ENCODE measurements around the gene ODR4. TPM values are rescaled to one million over a fixed set of nuclear protein-coding genes. Genes with fewer than 3 reads are reported as not detected.

ODR4 gene
- total and polyA plus RNA-seq, 2 donors (not counting 3 experiments of a cell fraction or from before 2014, with no cell fraction given): 6.0 to 18.6 TPM

- H3K27ac ChIP-seq (ENCODE audit: insufficient read depth, low read depth, low read length): peak overlapping the region; percentile 5
- no peak for DNase-seq (ENCODE audit: low read depth, low spot score)
- no peak overlapping the region for H3K4me3 ChIP-seq (replicated peaks in 1 of 3; ENCODE audit: insufficient read depth in 1 of 3, low read depth in 1 of 3, low read length in 3 of 3)
- peak overlapping the region; percentile 3 for H3K9ac ChIP-seq (replicated peaks; ENCODE audit: extremely low read depth, insufficient read depth, low read length)
- H4K20me1 ChIP-seq (replicated peaks; ENCODE audit: control insufficient read depth, extremely low read depth, insufficient read depth, low read length): no peaks in the 10 kb centered on the region
- ChIA-PET CTCF (interaction anchor here (0.7 to 1.8 kb wide), 36 partner anchors 10 to 583 kb away, joined by 3 to 25 read pairs (median 4); partner anchors contain the start of genes ODR4, PTGS2 and TPR), POLR2A (no interaction called here)
- intact Hi-C loops (cut with micrococcal nuclease): loop anchor here (1.0 to 10.0 kb wide), 12 partner anchors 29 to 582 kb away; partner anchors contain the start of genes ODR4, PLA2G4A, PTGS2 and TPR
- dilution Hi-C loops (cut with MboI; ENCODE audit: extremely low pct_ligation_motif_present, low sequenced_read_pairs): no loop called here
- H2AFZ ChIP-seq (ENCODE audit: low read depth, low read length): no peak overlapping the region
- FAIRE-seq: no peak
- no peaks in the 10 kb centered on the region for H3K9me1 ChIP-seq (replicated peaks; ENCODE audit: control insufficient read depth, extremely low read depth, insufficient read depth, low read length)
- TF ChIP-seq GATA2 (IDR thresholded peaks at IDR 0.05; ENCODE audit: insufficient read depth, insufficient read length, low read depth, low read length) (no peak), CTCF (IDR thresholded peaks at IDR 0.05; ENCODE audit: extremely low read depth in 1 of 2, insufficient read depth in 1 of 2, low read depth in 1 of 2, low read length in 2 of 2) (no peak), MYC (IDR thresholded peaks at IDR 0.05; ENCODE audit: low read depth, low read length) (no peak), JUN (IDR thresholded peaks at IDR 0.05; ENCODE audit: borderline replicate concordance, insufficient read depth, insufficient read length, low read depth) (no peak), EZH2 (IDR thresholded peaks at IDR 0.05; ENCODE audit: borderline replicate concordance, low read depth, low read length, severe bottlenecking) (no peak), POLR2AphosphoS5 (IDR thresholded peaks at IDR 0.05; ENCODE audit: insufficient read depth, low read depth, low read length) (no peak), FOS (IDR thresholded peaks at IDR 0.05; ENCODE audit: borderline replicate concordance, insufficient read depth, low read length) (no peak), MAX (IDR thresholded peaks at IDR 0.05; ENCODE audit: insufficient read depth, insufficient read length) (no peak), POLR2A (IDR thresholded peaks at IDR 0.05; ENCODE audit: low read depth, low read length) (no peak)
- peaks cover 6% of the 10 kb centered on the region for H3K4me1 ChIP-seq (ENCODE audit: control insufficient read depth, extremely low read depth, insufficient read depth, low read length)
- no peaks in the 10 kb centered on the region for H3K27me3 ChIP-seq (ENCODE audit: control insufficient read depth in 2 of 2, insufficient read depth in 2 of 2, low read length in 2 of 2)
- H3K9me3 ChIP-seq (replicated peaks; ENCODE audit: control insufficient read depth, insufficient read depth, low read length): no peaks in the 10 kb centered on the region
- no peak overlapping the region for H3K4me2 ChIP-seq (ENCODE audit: insufficient read depth, low read length)
- H3K36me3 ChIP-seq (ENCODE audit: control insufficient read depth in 2 of 2, extremely low read depth in 1 of 2, insufficient read depth in 2 of 2, low read length in 2 of 2): peaks cover 2 to 9% of the 10 kb centered on the region in 2 experiments
- no peaks in the 10 kb centered on the region for H3K79me2 ChIP-seq (ENCODE audit: control insufficient read depth, insufficient read depth, low read length)
- BruUV-seq (replicated peaks): no TSS peak
Measured at GRCh38 chr1:186403632-186404031, 28.0 kb downstream of the ODR4 start.

Measured in endothelial cell of umbilical vein (primary cell).